Thoracic aorta (tissue), 2 donors: Measurements from ENCODE around the gene SERPINB2. TPM values are rescaled to one million over a fixed set of nuclear protein-coding genes. Genes with fewer than 3 reads are reported as not detected.

Experiments used
- ATAC-seq: fragments of 150-250 bp; one replicate; pipeline ENCODE4 v1.8.0; 2017; ENCODE audit warnings: low read depth; ENCODE audit not compliant: insufficient number of reproducible peaks, low FRiP score
- DNase-seq: peaks from one replicate; pipeline ENCODE4 v3.0.0-alpha.2; 2020; ENCODE audit warnings: low spot score
- H3K27ac ChIP-seq, 2 donors: fragments of 200-600 bp; sonication (generic); 1 replicate in 1 of 2; 2 replicates in 1 of 2; pipeline ENCODE4 v1.5.1; 2016; ENCODE audit warnings: mild to moderate bottlenecking in 2 of 2, moderate library complexity in 2 of 2
- H3K27me3 ChIP-seq: fragments of 200-600 bp; sonication (generic); replicated peaks from 2 replicates; pipeline ENCODE4 v1.6.0; 2016; ENCODE audit warnings: mild to moderate bottlenecking; ENCODE audit not compliant: insufficient read depth
- H3K36me3 ChIP-seq: fragments of 200-600 bp; sonication (generic); one replicate; pipeline ENCODE4 v1.5.1; 2016
- H3K4me1 ChIP-seq, 2 donors: fragments of 200-600 bp; sonication (generic); 1 replicate in 1 of 2; 2 replicates in 1 of 2; pipeline versions ENCODE4 v1.5.1 to v1.6.0; 2016; ENCODE audit warnings: low read depth in 2 of 2, mild to moderate bottlenecking in 1 of 2; ENCODE audit not compliant: control insufficient read depth in 1 of 2
- H3K4me3 ChIP-seq: fragments of 200-600 bp; sonication (generic); 2 replicates; pipeline ENCODE4 v1.5.1; 2016; ENCODE audit warnings: mild to moderate bottlenecking
- H3K9me3 ChIP-seq: fragments of 200-600 bp; sonication (generic); 2 replicates; pipeline ENCODE4 v1.5.1; 2016
- total RNA-seq, 2 donors: library from RNA; depleted of rRNA; stranded (reverse); fragments of >200 nt; gene quantifications; one replicate each; pipeline versions ENCODE4 v1.1.0 to v1.2.3, GENCODE V29; 2016
- TF ChIP-seq, protein P1 (sequence below): fragments of 200-600 bp; sonication (generic); IDR thresholded peaks from one replicate; pipeline ENCODE4 v1.5.1; 2019; ENCODE audit warnings: antibody characterized with exemption

The SERPINB2 gene
- total RNA-seq, 2 donors from 2014 or later: 9.3 TPM; not detected in 1

DNA sequence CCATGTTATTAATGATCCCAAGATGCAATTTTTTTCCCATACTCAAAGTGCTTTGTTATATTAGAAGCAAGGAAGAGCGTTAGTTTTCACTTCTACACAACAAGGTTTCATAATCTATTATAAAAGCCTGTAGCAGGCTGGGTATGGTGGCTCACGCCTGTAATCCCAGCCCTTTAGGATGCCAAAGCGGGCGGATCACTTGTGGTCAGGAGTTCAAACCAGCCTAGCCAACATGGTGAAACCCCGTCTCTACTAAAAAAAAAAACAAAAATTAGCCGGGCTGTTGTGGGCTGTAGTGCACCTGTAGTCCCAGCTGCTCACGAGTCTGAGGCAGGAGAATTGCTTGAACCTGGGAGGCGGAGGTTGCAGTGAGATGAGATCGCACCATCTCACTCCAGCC lies 19.0 kb upstream of the SERPINB2 start:
- ATAC-seq (no peak), DNase-seq (no peak)
- H3K9me3 ChIP-seq: no peaks in the 10 kb centered on the region
- TF ChIP-seq, protein P1, sequence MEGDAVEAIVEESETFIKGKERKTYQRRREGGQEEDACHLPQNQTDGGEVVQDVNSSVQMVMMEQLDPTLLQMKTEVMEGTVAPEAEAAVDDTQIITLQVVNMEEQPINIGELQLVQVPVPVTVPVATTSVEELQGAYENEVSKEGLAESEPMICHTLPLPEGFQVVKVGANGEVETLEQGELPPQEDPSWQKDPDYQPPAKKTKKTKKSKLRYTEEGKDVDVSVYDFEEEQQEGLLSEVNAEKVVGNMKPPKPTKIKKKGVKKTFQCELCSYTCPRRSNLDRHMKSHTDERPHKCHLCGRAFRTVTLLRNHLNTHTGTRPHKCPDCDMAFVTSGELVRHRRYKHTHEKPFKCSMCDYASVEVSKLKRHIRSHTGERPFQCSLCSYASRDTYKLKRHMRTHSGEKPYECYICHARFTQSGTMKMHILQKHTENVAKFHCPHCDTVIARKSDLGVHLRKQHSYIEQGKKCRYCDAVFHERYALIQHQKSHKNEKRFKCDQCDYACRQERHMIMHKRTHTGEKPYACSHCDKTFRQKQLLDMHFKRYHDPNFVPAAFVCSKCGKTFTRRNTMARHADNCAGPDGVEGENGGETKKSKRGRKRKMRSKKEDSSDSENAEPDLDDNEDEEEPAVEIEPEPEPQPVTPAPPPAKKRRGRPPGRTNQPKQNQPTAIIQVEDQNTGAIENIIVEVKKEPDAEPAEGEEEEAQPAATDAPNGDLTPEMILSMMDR: no peak
- no peaks in the 10 kb centered on the region for H3K36me3 ChIP-seq
- no peaks in the 10 kb centered on the region for H3K27me3 ChIP-seq
- H3K4me3 ChIP-seq: no peak overlapping the region
- H3K4me1 ChIP-seq: no peaks in the 10 kb centered on the region
- no peak overlapping the region for H3K27ac ChIP-seq

DNA sequence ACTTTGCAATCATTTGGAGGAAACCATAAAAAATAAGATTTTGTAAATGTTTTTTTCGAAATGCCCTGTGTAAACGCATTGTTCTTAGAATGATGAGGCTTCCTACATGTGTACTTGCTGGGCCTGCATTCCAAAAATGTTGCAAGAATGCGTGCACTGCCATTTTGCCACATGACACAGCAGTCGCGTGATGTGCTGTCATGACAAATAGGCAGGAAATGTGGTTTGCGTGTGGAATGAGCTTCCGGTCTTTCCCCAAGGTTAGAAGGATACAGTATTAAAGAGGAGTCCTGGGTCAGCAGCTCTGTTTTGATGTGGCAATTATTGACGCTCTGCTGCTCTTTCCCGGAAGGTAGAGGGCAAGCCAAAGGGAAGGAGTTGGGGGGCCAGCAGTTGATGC lies 18.1 kb upstream of the SERPINB2 start:
- Histone ChIP-seq H3K27me3 (no peaks in the 10 kb centered on the region), H3K36me3 (no peaks in the 10 kb centered on the region), H3K27ac (no peak overlapping the region), H3K4me1 (no peaks in the 10 kb centered on the region), H3K9me3 (no peaks in the 10 kb centered on the region), H3K4me3 (no peak overlapping the region)
- ATAC-seq: no peak
- DNase-seq: no peak
- TF ChIP-seq, protein P1: no peak

DNA sequence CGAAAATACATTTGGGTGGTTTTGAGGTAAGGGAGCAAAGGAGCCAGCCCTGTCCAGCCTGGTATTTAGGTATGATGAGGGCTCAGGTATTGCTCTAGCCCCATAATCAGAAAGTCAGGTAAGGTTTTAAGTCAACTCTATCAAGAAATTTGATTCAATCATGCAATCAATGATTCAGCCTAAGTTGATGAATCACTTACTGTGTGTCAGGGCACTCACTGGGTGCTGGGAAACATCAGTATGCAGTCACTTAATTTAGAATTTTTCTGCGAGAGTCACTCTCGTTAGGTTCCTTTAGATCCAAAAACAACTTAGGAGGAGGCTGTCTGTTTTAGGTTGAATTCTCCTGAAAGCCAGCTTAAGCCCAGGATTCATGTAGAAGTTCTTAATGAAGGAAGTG lies 17.7 kb upstream of the SERPINB2 start:
- ATAC-seq: no peak

DNA sequence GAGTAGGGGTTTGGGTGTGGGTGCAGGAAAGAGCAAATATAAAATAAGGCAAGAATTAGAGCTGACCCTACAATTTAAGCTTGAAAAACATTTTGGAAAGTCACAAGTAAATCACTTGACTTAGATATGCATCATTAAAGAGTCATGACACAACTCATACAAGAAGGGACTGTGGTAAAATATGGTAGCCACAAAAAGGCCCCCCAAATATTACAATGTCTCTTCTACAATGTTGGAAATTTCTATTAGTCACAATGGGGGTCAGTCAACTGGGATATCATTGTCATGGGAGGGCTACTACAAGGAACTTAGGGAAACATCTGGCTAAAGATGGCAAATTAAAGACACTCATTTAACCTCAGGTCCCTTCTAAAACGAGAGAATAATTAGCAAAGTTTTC lies 15.7 kb upstream of the SERPINB2 start:
- Histone ChIP-seq H3K4me3 (no peak overlapping the region), H3K36me3 (no peaks in the 10 kb centered on the region), H3K9me3 (no peaks in the 10 kb centered on the region), H3K27me3 (no peaks in the 10 kb centered on the region), H3K27ac (no peak overlapping the region), H3K4me1 (no peaks in the 10 kb centered on the region)
- DNase-seq: no peak
- TF ChIP-seq, protein P1: no peak
- ATAC-seq: no peak

More for the DNA sequence above, 17.7 kb upstream of the SERPINB2 start:
- H3K4me1 ChIP-seq: no peaks in the 10 kb centered on the region
- no peaks in the 10 kb centered on the region for H3K9me3 ChIP-seq
- H3K4me3 ChIP-seq: no peak overlapping the region
- no peak for DNase-seq
- TF ChIP-seq, protein P1: no peak
- H3K27ac ChIP-seq: no peak overlapping the region
- no peaks in the 10 kb centered on the region for H3K27me3 ChIP-seq
- no peaks in the 10 kb centered on the region for H3K36me3 ChIP-seq

DNA sequence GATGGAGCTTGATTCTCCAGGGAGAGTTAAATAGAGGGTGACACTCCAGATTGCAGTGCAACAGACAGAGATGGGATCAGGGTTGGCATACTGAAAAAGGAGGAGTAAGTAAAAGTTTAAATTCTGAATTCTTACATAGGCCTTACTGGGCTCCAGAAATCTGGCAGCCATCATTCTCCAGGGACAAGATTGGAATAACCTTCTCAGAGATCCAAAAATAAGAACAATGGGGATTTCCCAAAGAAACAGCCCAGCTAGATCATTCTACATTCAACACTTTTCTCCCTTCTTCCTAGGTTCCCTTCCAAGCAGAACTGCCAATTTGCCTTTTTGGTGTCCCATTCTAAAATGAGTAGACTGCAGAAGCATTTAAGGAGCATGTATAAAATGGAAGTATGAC lies 14.9 kb upstream of the SERPINB2 start:
- ATAC-seq: no peak
- no peaks in the 10 kb centered on the region for H3K9me3 ChIP-seq

More for the DNA sequence above, 14.9 kb upstream of the SERPINB2 start:
- H3K27ac ChIP-seq: no peak overlapping the region
- no peaks in the 10 kb centered on the region for H3K36me3 ChIP-seq
- no peak overlapping the region for H3K4me3 ChIP-seq
- no peak for DNase-seq
- TF ChIP-seq, protein P1: no peak
- no peaks in the 10 kb centered on the region for H3K4me1 ChIP-seq
- no peaks in the 10 kb centered on the region for H3K27me3 ChIP-seq
